ENCODE measurements around the gene DERA. TPM values are rescaled to one million over a fixed set of nuclear protein-coding genes. Genes with fewer than 3 reads are reported as not detected.
"Not testable (repeated sequence)": the region's sequence is repeated elsewhere in the genome, so short reads cannot be mapped to it uniquely, and the experiment has no call there.

Gene DERA
- polyA plus RNA-seq, 1 donor (not counting 4 experiments of a cell fraction or from before 2014, with no cell fraction given) = 34.2 TPM

DNA sequence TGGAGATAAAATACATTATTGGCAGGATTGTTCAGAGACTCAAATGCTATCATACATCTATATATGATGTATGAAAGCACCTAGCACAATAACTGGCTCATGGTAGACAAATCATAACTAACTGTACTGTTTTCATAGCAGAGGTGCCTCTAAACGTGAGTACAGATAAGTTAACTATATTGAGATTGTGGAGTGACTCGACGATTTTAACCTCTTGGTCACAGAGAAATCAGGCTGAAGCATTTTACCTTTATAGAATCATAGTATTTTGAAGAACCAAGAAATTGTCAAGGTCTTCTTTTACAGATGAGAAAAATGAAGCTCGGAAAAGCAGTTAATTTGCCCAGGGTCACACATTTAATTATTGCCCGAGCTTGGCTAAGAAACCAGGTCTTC, 666 bp upstream of the DERA start:
- Histone ChIP-seq H2AFZ (ENCODE audit: control insufficient read depth, low read length) (peak overlapping the region; percentile 83), H3K79me2 (ENCODE audit: control insufficient read depth, insufficient read depth, low read length) (peaks cover 2% of the 10 kb centered on the region), H3K9ac (ENCODE audit: control insufficient read depth, extremely low read depth, insufficient read depth, low read length) (peak overlapping the region; percentile 86), H4K20me1 (ENCODE audit: control insufficient read depth, extremely low read depth, insufficient read depth, low read length) (no peaks in the 10 kb centered on the region), H3K4me1 (ENCODE audit: control insufficient read depth, extremely low read depth, insufficient read depth, low read length) (peaks cover 9% of the 10 kb centered on the region), H3K27ac (ENCODE audit: control insufficient read depth, insufficient read depth, low read length) (peak overlapping the region; percentile 80), H3K27me3 (ENCODE audit: control insufficient read depth, extremely low read depth, insufficient read depth, low read length) (no peaks in the 10 kb centered on the region), H3K9me3 (ENCODE audit: control insufficient read depth, low read depth, low read length) (no peaks in the 10 kb centered on the region), H3K4me3 (ENCODE audit: control insufficient read depth in 2 of 3, extremely low read depth in 1 of 3, insufficient read depth in 2 of 3, low read depth in 1 of 3, low read length in 3 of 3) (peak overlapping the region in 1 of 3 experiments; percentile 78), H3K36me3 (ENCODE audit: control insufficient read depth in 2 of 2, extremely low read depth in 1 of 2, insufficient read depth in 2 of 2, low read length in 2 of 2) (peaks cover 0 to 7% of the 10 kb centered on the region in 2 experiments), H3K9me1 (ENCODE audit: control insufficient read depth, extremely low read depth, insufficient read depth, low read length) (no peaks in the 10 kb centered on the region), H3K4me2 (ENCODE audit: control insufficient read depth, extremely low read depth, insufficient read depth, low read depth, low read length) (peak overlapping the region; percentile 82)
- TF ChIP-seq, protein P1, sequence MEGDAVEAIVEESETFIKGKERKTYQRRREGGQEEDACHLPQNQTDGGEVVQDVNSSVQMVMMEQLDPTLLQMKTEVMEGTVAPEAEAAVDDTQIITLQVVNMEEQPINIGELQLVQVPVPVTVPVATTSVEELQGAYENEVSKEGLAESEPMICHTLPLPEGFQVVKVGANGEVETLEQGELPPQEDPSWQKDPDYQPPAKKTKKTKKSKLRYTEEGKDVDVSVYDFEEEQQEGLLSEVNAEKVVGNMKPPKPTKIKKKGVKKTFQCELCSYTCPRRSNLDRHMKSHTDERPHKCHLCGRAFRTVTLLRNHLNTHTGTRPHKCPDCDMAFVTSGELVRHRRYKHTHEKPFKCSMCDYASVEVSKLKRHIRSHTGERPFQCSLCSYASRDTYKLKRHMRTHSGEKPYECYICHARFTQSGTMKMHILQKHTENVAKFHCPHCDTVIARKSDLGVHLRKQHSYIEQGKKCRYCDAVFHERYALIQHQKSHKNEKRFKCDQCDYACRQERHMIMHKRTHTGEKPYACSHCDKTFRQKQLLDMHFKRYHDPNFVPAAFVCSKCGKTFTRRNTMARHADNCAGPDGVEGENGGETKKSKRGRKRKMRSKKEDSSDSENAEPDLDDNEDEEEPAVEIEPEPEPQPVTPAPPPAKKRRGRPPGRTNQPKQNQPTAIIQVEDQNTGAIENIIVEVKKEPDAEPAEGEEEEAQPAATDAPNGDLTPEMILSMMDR (optimal IDR thresholded peaks at IDR 0.05 in 1 of 3, IDR thresholded peaks at IDR 0.05 in 1 of 3, conservative IDR thresholded peaks at IDR 0.05 in 1 of 3; ENCODE audit: extremely low read depth in 1 of 3, insufficient read depth in 2 of 3, low read length in 3 of 3) = no peak
- no peak for TF ChIP-seq EZH2 (IDR thresholded peaks at IDR 0.05; ENCODE audit: low read length)
- no peak for DNase-seq (ENCODE audit: low read depth, low spot score)
- dilution Hi-C loops (cut with MboI; ENCODE audit: extremely low pct_ligation_motif_present, low sequenced_read_pairs) = no loop called here
- no peak for FAIRE-seq

DNA sequence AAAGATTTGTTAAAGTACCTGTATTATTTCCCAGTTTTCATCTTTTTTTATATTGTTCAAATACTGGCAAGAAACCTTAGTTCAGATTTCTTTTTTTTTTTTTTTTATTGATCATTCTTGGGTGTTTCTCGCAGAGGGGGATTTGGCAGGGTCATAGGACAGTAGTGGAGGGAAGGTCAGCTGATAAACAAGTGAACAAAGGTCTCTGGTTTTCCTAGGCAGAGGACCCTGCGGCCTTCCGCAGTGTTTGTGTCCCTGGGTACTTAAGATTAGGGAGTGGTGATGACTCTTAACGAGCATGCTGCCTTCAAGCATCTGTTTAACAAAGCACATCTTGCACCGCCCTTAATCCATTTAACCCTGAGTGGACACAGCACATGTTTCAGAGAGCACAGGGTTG, 799 bp downstream of the DERA start:
- FAIRE-seq; H3K27me3 ChIP-seq (ENCODE audit: control insufficient read depth, extremely low read depth, insufficient read depth, low read length); H3K9me3 ChIP-seq (ENCODE audit: control insufficient read depth, low read depth, low read length); dilution Hi-C loops (cut with MboI; ENCODE audit: extremely low pct_ligation_motif_present, low sequenced_read_pairs); DNase-seq (ENCODE audit: low read depth, low spot score); H4K20me1 ChIP-seq (ENCODE audit: control insufficient read depth, extremely low read depth, insufficient read depth, low read length); H3K36me3 ChIP-seq (ENCODE audit: control insufficient read depth in 2 of 2, extremely low read depth in 1 of 2, insufficient read depth in 2 of 2, low read length in 2 of 2); H3K4me1 ChIP-seq (ENCODE audit: control insufficient read depth, extremely low read depth, insufficient read depth, low read length); H3K79me2 ChIP-seq (ENCODE audit: control insufficient read depth, insufficient read depth, low read length); H3K9me1 ChIP-seq (ENCODE audit: control insufficient read depth, extremely low read depth, insufficient read depth, low read length): not testable (repeated sequence)
- Histone ChIP-seq H3K9ac (ENCODE audit: control insufficient read depth, extremely low read depth, insufficient read depth, low read length) (peak overlapping the region; percentile 86), H3K27ac (ENCODE audit: control insufficient read depth, insufficient read depth, low read length) (peak overlapping the region; percentile 80), H3K4me2 (ENCODE audit: control insufficient read depth, extremely low read depth, insufficient read depth, low read depth, low read length) (peak overlapping the region; percentile 82), H2AFZ (ENCODE audit: control insufficient read depth, low read length) (peak overlapping the region; percentile 58), H3K4me3 (ENCODE audit: control insufficient read depth in 2 of 3, extremely low read depth in 1 of 3, insufficient read depth in 2 of 3, low read depth in 1 of 3, low read length in 3 of 3) (peak overlapping the region; percentile 76 to 81 (median 78))

DNA sequence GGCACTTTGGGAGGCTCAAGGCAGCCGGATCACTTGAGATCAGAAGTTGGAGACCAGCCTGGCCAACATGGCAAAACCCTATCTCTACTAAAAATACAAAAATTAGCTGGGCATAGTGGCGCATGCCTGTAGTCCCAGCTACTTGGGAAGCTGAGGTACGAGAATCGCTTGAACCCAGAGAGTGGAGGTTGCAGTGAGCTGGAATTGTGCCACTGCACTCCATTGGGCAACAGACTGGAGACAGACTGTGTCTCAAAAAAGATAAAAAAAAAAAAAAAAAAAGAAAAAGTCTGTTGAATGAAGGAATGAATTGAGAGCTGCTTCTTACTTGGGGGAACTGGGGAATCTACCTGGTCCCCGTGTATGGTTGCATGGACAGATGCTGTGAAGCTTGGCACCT, 3.0 kb downstream of the DERA start:
- DNase-seq (ENCODE audit: low read depth, low spot score); H3K9me3 ChIP-seq (ENCODE audit: control insufficient read depth, low read depth, low read length); H3K4me3 ChIP-seq (ENCODE audit: control insufficient read depth in 2 of 3, extremely low read depth in 1 of 3, insufficient read depth in 2 of 3, low read depth in 1 of 3, low read length in 3 of 3); H3K79me2 ChIP-seq (ENCODE audit: control insufficient read depth, insufficient read depth, low read length); dilution Hi-C loops (cut with MboI; ENCODE audit: extremely low pct_ligation_motif_present, low sequenced_read_pairs); H3K9ac ChIP-seq (ENCODE audit: control insufficient read depth, extremely low read depth, insufficient read depth, low read length); H3K27me3 ChIP-seq (ENCODE audit: control insufficient read depth, extremely low read depth, insufficient read depth, low read length); H3K4me2 ChIP-seq (ENCODE audit: control insufficient read depth, extremely low read depth, insufficient read depth, low read depth, low read length); H2AFZ ChIP-seq (ENCODE audit: control insufficient read depth, low read length); H3K27ac ChIP-seq (ENCODE audit: control insufficient read depth, insufficient read depth, low read length); H3K36me3 ChIP-seq (ENCODE audit: control insufficient read depth in 2 of 2, extremely low read depth in 1 of 2, insufficient read depth in 2 of 2, low read length in 2 of 2); H4K20me1 ChIP-seq (ENCODE audit: control insufficient read depth, extremely low read depth, insufficient read depth, low read length); H3K4me1 ChIP-seq (ENCODE audit: control insufficient read depth, extremely low read depth, insufficient read depth, low read length); FAIRE-seq; H3K9me1 ChIP-seq (ENCODE audit: control insufficient read depth, extremely low read depth, insufficient read depth, low read length): not testable (repeated sequence)

Measured in keratinocyte (primary cell).